ENCODE measurements around the gene RPS6KL1. TPM values are rescaled to one million over a fixed set of nuclear protein-coding genes. Genes with fewer than 3 reads are reported as not detected.

Gene RPS6KL1
- total RNA-seq, 1 experiment from 2014 or later: 8.8 TPM

- POLR2A ChIA-PET: no interaction called here
- Mint-ChIP-seq H3K9me3 (ENCODE audit: unreplicated experiment) (no peaks in the 10 kb centered on the region), H3K27ac (ENCODE audit: low read depth, unreplicated experiment) (no peak overlapping the region), H3K36me3 (ENCODE audit: insufficient read depth, unreplicated experiment) (peaks cover 5% of the 10 kb centered on the region), H3K4me3 (ENCODE audit: unreplicated experiment) (no peak overlapping the region), H3K4me1 (ENCODE audit: insufficient read depth, unreplicated experiment) (peaks cover 14% of the 10 kb centered on the region), H3K27me3 (ENCODE audit: insufficient read depth, unreplicated experiment) (no peaks in the 10 kb centered on the region)
- CTCF ChIA-PET: interaction anchor here (0.7 to 1.8 kb wide), 4 partner anchors 41 to 213 kb away, joined by 3 to 16 read pairs (median 4); no protein-coding TSS in a partner anchor
- BruUV-seq (replicated peaks): no TSS peak
- DNase-seq (ENCODE audit: unreplicated experiment): no peak
- TF ChIP-seq, protein P1, sequence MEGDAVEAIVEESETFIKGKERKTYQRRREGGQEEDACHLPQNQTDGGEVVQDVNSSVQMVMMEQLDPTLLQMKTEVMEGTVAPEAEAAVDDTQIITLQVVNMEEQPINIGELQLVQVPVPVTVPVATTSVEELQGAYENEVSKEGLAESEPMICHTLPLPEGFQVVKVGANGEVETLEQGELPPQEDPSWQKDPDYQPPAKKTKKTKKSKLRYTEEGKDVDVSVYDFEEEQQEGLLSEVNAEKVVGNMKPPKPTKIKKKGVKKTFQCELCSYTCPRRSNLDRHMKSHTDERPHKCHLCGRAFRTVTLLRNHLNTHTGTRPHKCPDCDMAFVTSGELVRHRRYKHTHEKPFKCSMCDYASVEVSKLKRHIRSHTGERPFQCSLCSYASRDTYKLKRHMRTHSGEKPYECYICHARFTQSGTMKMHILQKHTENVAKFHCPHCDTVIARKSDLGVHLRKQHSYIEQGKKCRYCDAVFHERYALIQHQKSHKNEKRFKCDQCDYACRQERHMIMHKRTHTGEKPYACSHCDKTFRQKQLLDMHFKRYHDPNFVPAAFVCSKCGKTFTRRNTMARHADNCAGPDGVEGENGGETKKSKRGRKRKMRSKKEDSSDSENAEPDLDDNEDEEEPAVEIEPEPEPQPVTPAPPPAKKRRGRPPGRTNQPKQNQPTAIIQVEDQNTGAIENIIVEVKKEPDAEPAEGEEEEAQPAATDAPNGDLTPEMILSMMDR (IDR thresholded peaks at IDR 0.05; ENCODE audit: unreplicated experiment): no peak
- intact Hi-C loops (cut with micrococcal nuclease): no loop called here
Measured at GRCh38 chr14:74912801-74913200, 10.3 kb downstream of the RPS6KL1 start.

GRCh38 chr14:74912111-74912510, 10.9 kb downstream of the RPS6KL1 start:
- BruUV-seq (replicated peaks): no TSS peak
- H3K4me1 Mint-ChIP-seq (ENCODE audit: insufficient read depth, unreplicated experiment): peaks cover 14% of the 10 kb centered on the region
- POLR2A ChIA-PET: no interaction called here
- TF ChIP-seq, protein P1 (IDR thresholded peaks at IDR 0.05; ENCODE audit: unreplicated experiment): no peak
- no peak overlapping the region for H3K27ac Mint-ChIP-seq (ENCODE audit: low read depth, unreplicated experiment)
- CTCF ChIA-PET: interaction anchor here (1.6 to 1.8 kb wide), 2 partner anchors 50 to 177 kb away, joined by 10 to 16 read pairs; no protein-coding TSS in a partner anchor
- H3K9me3 Mint-ChIP-seq (ENCODE audit: unreplicated experiment): no peaks in the 10 kb centered on the region
- H3K36me3 Mint-ChIP-seq (ENCODE audit: insufficient read depth, unreplicated experiment): peaks cover 5% of the 10 kb centered on the region
- H3K4me3 Mint-ChIP-seq (ENCODE audit: unreplicated experiment): no peak overlapping the region
- no peaks in the 10 kb centered on the region for H3K27me3 Mint-ChIP-seq (ENCODE audit: insufficient read depth, unreplicated experiment)
- intact Hi-C loops (cut with micrococcal nuclease): no loop called here
- no peak for DNase-seq (ENCODE audit: unreplicated experiment)

GRCh38 chr14:74911704-74912103, 11.4 kb downstream of the RPS6KL1 start:
- no peak overlapping the region for H3K4me3 Mint-ChIP-seq (ENCODE audit: unreplicated experiment)
- ChIA-PET POLR2A (no interaction called here), CTCF (interaction anchor here (1.6 to 1.8 kb wide), 2 partner anchors 49 to 177 kb away, joined by 10 to 16 read pairs; no protein-coding TSS in a partner anchor)
- peaks cover 14% of the 10 kb centered on the region for H3K4me1 Mint-ChIP-seq (ENCODE audit: insufficient read depth, unreplicated experiment)
- H3K9me3 Mint-ChIP-seq (ENCODE audit: unreplicated experiment): no peaks in the 10 kb centered on the region
- peaks cover 5% of the 10 kb centered on the region for H3K36me3 Mint-ChIP-seq (ENCODE audit: insufficient read depth, unreplicated experiment)
- no peak for DNase-seq (ENCODE audit: unreplicated experiment)
- TF ChIP-seq, protein P1 (IDR thresholded peaks at IDR 0.05; ENCODE audit: unreplicated experiment): no peak
- intact Hi-C loops (cut with micrococcal nuclease): no loop called here
- no TSS peak for BruUV-seq (replicated peaks)
- no peak overlapping the region for H3K27ac Mint-ChIP-seq (ENCODE audit: low read depth, unreplicated experiment)
- no peaks in the 10 kb centered on the region for H3K27me3 Mint-ChIP-seq (ENCODE audit: insufficient read depth, unreplicated experiment)

GRCh38 chr14:74911221-74911620, 11.8 kb downstream of the RPS6KL1 start:
- no peak overlapping the region for H3K4me3 Mint-ChIP-seq (ENCODE audit: unreplicated experiment)

More at GRCh38 chr14:74911221-74911620, 11.8 kb downstream of the RPS6KL1 start:
- DNase-seq (ENCODE audit: unreplicated experiment): no peak
- Mint-ChIP-seq H3K4me1 (ENCODE audit: insufficient read depth, unreplicated experiment) (peaks cover 14% of the 10 kb centered on the region), H3K27ac (ENCODE audit: low read depth, unreplicated experiment) (no peak overlapping the region), H3K27me3 (ENCODE audit: insufficient read depth, unreplicated experiment) (no peaks in the 10 kb centered on the region), H3K9me3 (ENCODE audit: unreplicated experiment) (no peaks in the 10 kb centered on the region), H3K36me3 (ENCODE audit: insufficient read depth, unreplicated experiment) (peaks cover 9% of the 10 kb centered on the region)
- TF ChIP-seq, protein P1 (IDR thresholded peaks at IDR 0.05; ENCODE audit: unreplicated experiment): no peak
- BruUV-seq (replicated peaks): no TSS peak
- CTCF ChIA-PET: interaction anchor here (1.6 to 1.8 kb wide), 2 partner anchors 49 to 177 kb away, joined by 10 to 16 read pairs; no protein-coding TSS in a partner anchor
- POLR2A ChIA-PET: no interaction called here
- intact Hi-C loops (cut with micrococcal nuclease): no loop called here
